Neural cell (in vitro differentiated cells): Measurements from ENCODE around the gene ARHGAP10.

Experiments used
- EZH2 ChIP-seq: fragments of 200-600, 300-800 bp; shearing (Covaris generic), sonication (generic); IDR thresholded peaks from 2 replicates; pipeline ENCODE4 v1.6.1; 2014; ENCODE audit warnings: antibody characterized with exemption, low read length, borderline replicate concordance, mild to moderate bottlenecking; ENCODE audit not compliant: insufficient read depth, poor library complexity, severe bottlenecking
- POLR2AphosphoS5 ChIP-seq: IDR thresholded peaks from 2 replicates; pipeline ENCODE4 v1.6.1; 2012
- RAD21 ChIP-seq: fragments of 450-650 bp; conservative IDR thresholded peaks from 2 replicates; pipeline ENCODE4 v1.6.1; 2014; ENCODE audit warnings: antibody characterized with exemption, mild to moderate bottlenecking, moderate library complexity
- TAF1 ChIP-seq: IDR thresholded peaks from 2 replicates; pipeline ENCODE4 v1.6.1; 2012; ENCODE audit warnings: low read depth
- TF ChIP-seq, protein P1 (sequence below): fragments of 450-650 bp; IDR thresholded peaks from 2 replicates; pipeline ENCODE4 v1.5.1; 2014; ENCODE audit warnings: antibody characterized with exemption, mild to moderate bottlenecking, moderate library complexity; ENCODE audit not compliant: poor library complexity, severe bottlenecking

DNA sequence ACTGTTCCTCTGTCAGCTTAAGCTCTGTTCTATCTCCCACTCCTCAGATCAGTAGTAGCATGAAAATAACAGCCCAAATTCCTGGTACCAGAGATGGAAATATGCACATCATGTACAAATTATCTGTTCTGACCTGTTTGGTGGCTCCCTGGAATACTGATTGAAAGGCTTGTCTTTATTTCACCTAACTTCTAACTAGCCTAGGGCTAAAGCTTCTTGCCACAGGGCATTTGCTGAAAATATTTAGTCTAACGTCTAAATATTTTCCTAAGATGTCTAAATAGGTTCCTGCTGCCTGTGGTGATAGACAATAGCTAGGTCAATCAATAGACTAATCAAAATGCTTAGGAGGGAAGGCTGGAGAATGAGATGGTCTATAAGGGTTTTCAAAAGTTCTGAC, 35.0 kb upstream of the ARHGAP10 start:
- TF ChIP-seq, protein P1, sequence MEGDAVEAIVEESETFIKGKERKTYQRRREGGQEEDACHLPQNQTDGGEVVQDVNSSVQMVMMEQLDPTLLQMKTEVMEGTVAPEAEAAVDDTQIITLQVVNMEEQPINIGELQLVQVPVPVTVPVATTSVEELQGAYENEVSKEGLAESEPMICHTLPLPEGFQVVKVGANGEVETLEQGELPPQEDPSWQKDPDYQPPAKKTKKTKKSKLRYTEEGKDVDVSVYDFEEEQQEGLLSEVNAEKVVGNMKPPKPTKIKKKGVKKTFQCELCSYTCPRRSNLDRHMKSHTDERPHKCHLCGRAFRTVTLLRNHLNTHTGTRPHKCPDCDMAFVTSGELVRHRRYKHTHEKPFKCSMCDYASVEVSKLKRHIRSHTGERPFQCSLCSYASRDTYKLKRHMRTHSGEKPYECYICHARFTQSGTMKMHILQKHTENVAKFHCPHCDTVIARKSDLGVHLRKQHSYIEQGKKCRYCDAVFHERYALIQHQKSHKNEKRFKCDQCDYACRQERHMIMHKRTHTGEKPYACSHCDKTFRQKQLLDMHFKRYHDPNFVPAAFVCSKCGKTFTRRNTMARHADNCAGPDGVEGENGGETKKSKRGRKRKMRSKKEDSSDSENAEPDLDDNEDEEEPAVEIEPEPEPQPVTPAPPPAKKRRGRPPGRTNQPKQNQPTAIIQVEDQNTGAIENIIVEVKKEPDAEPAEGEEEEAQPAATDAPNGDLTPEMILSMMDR = no peak
- TF ChIP-seq RAD21 (no peak), EZH2 (no peak), POLR2AphosphoS5 (no peak), TAF1 (no peak)
